ENCODE data around the gene PDE4D.

DNA sequence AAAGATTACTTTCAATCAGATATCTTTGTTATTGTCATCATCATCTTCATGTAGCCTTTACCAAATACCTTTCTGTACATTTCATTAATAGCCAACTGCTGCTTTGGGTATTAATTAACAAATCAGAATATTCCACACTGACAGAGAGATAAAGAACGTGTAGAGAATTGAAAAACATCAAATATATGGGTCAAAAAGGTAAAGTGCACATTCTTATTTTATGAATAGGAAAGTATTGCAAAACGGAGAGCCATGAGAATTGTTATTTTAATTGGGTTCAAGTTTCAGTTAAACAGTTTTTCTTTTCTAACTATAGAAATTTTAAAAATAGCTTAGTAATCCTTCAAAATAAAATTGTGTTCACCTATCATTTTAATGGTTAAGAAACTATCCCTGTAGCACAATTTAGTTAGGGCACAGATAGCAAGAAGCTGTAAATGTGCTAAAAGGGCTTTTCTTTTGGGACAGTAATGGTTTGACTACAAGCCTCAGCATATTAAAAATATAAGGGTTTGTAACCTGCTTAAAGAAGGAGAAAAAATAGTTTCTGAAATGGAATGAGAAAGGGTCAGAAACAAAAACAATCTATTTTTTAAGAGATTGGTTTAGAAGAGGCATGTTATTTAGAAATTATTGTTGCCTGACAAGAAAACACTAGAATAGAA, 62.9 kb downstream of the PDE4D start:
- TF ChIP-seq, protein P1, sequence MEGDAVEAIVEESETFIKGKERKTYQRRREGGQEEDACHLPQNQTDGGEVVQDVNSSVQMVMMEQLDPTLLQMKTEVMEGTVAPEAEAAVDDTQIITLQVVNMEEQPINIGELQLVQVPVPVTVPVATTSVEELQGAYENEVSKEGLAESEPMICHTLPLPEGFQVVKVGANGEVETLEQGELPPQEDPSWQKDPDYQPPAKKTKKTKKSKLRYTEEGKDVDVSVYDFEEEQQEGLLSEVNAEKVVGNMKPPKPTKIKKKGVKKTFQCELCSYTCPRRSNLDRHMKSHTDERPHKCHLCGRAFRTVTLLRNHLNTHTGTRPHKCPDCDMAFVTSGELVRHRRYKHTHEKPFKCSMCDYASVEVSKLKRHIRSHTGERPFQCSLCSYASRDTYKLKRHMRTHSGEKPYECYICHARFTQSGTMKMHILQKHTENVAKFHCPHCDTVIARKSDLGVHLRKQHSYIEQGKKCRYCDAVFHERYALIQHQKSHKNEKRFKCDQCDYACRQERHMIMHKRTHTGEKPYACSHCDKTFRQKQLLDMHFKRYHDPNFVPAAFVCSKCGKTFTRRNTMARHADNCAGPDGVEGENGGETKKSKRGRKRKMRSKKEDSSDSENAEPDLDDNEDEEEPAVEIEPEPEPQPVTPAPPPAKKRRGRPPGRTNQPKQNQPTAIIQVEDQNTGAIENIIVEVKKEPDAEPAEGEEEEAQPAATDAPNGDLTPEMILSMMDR (conservative IDR thresholded peaks at IDR 0.05; ENCODE audit: low read length), result no peak
- no peak for TF ChIP-seq EZH2phosphoT487 (IDR thresholded peaks at IDR 0.05; ENCODE audit: borderline replicate concordance, low read depth, low read length)
